Neural crest cell (in vitro differentiated cells): ENCODE measurements around the gene PIK3CA. TPM values are rescaled to one million over a fixed set of nuclear protein-coding genes. Genes with fewer than 3 reads are reported as not detected.

ENCODE experiments used
- DNase-seq: peaks from one replicate; pipeline ENCODE4 v3.0.0; 2021; ENCODE audit warnings: low read depth, mixed read lengths, low spot score
- H3K27ac Mint-ChIP-seq: one replicate; pipeline ENCODE4 v1.8.0; 2021; ENCODE audit warnings: mild to moderate bottlenecking, mixed read lengths; ENCODE audit not compliant: unreplicated experiment
- H3K27me3 Mint-ChIP-seq: 2 replicates; pipeline ENCODE4 v1.8.0; 2021; ENCODE audit warnings: low read depth, mild to moderate bottlenecking, mixed read lengths
- H3K36me3 Mint-ChIP-seq: 2 replicates; pipeline ENCODE4 v1.8.0; 2021; ENCODE audit warnings: low read depth, mild to moderate bottlenecking, mixed read lengths
- H3K4me1 Mint-ChIP-seq: 2 replicates; pipeline ENCODE4 v1.8.0; 2021; ENCODE audit warnings: mixed read lengths
- H3K4me3 Mint-ChIP-seq: one replicate; pipeline ENCODE4 v1.8.0; 2021; ENCODE audit warnings: mild to moderate bottlenecking, mixed read lengths
- H3K9me3 Mint-ChIP-seq: 2 replicates; pipeline ENCODE4 v1.8.0; 2021; ENCODE audit warnings: mixed read lengths
- CTCF ChIP-seq: fragments of 200-600 bp; sonication (generic); conservative IDR thresholded peaks from 2 replicates; pipeline ENCODE4 v1.5.0; 2021; ENCODE audit warnings: antibody characterized with exemption, mild to moderate bottlenecking
- total RNA-seq: library from RNA; stranded (reverse); gene quantifications from 2 replicates; pipeline ENCODE4 v1.2.1, GENCODE V29; 2021

The PIK3CA gene
- total RNA-seq, 1 donor from 2014 or later, result 14.1 TPM

DNA sequence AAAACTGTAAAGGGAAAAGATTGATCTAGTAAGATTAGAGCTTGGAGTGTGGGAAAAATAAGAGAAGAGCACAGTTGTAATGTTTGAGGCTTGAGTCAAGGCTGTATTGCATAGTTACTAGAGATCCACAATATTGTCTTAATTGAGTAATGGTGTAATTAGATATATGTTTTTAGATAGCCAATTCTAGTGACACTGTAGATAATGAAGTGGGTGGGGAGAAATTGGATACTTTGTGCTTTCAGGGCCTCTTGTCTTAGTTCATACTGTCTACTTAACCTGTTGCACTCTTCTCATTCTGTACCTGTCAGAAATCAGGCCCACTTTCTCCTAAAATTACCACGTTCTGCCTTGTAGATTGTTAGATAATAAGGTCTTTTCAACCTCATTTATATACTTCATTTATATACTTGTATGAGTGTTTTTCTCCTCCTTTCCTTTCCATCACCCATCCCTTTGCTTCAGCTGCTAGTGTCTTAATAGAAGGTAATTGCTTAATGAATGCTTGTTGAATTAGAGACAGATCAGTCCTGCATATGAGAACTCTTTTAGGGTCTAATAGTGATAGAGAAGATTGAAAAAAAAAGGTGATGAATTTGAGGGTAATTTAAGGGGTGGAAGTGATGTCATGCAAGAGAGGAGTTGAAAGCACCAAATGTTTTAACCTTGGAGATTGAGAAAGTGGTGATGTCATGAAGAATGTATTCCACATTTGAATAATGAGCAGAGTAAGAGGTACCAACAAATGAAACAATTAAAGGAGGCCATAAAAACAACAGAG is 32.0 kb downstream of the PIK3CA start:
- Mint-ChIP-seq H3K4me1 (peaks cover 11% of the 10 kb centered on the region), H3K4me3 (no peak overlapping the region), H3K27me3 (no peaks in the 10 kb centered on the region), H3K9me3 (no peaks in the 10 kb centered on the region), H3K36me3 (no peaks in the 10 kb centered on the region), H3K27ac (no peak overlapping the region)
- no peak for TF ChIP-seq CTCF
- no peak for DNase-seq

GRCh38 chr3:179181021-179181472 is 32.9 kb downstream of the PIK3CA start:
- DNase-seq, result no peak
- H3K4me1 Mint-ChIP-seq, result peaks cover 6% of the 10 kb centered on the region
- no peak for TF ChIP-seq CTCF
- no peak overlapping the region for H3K27ac Mint-ChIP-seq
- H3K4me3 Mint-ChIP-seq, result no peak overlapping the region
- no peaks in the 10 kb centered on the region for H3K36me3 Mint-ChIP-seq
- H3K27me3 Mint-ChIP-seq, result no peaks in the 10 kb centered on the region
- no peaks in the 10 kb centered on the region for H3K9me3 Mint-ChIP-seq

DNA sequence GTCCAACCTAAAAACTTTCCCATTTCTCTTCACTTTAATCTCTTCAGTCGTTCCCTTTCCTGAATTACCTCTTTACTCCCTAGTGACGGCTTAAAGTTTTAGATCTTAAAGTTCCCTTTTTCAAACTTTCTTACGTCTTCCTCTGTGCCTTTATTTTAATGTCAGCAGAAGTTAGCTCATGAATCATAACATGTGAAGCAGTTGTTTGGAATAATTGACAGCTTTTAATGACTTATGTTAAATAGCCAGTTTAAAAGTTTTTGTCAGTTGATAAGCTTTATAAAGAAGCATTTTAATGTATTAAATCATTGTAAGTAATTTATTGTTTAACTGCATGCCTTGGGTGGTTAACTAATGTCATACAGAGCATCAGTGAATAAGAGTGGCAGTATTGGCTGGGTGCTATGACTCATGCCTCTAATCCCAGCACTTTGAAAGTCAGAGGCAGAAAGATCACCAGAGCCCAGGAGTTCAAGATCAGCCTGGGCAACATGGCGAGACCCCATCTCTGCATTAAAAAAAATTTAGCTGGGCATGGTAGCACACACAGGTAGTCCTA is 33.9 kb downstream of the PIK3CA start:
- no peaks in the 10 kb centered on the region for H3K9me3 Mint-ChIP-seq
- no peak for DNase-seq
- H3K4me3 Mint-ChIP-seq, result no peak overlapping the region
- no peaks in the 10 kb centered on the region for H3K27me3 Mint-ChIP-seq
- TF ChIP-seq CTCF, result no peak
- no peak overlapping the region for H3K27ac Mint-ChIP-seq
- H3K4me1 Mint-ChIP-seq, result peaks cover 8% of the 10 kb centered on the region
- H3K36me3 Mint-ChIP-seq, result no peaks in the 10 kb centered on the region

DNA sequence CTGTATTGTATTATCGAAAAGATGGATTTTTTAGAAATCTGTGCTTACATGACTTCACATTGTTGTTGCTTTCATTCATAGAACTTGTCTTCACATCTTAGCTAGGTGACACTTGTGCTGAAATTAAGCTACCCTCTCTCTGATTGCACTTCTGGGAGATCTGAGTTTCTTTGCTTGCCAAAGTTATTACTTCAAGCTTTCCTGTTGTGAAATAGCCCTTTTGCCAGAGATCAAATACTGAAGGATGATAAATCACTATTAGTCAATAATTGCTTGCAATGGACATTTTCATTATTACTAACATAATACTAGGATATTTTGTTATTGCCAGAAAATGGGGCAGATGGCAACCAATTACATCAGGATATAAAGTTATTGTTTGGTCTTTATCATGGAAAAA is 34.7 kb downstream of the PIK3CA start:
- DNase-seq, result no peak
- no peaks in the 10 kb centered on the region for H3K36me3 Mint-ChIP-seq
- no peaks in the 10 kb centered on the region for H3K9me3 Mint-ChIP-seq
- H3K27me3 Mint-ChIP-seq, result no peaks in the 10 kb centered on the region
- H3K4me3 Mint-ChIP-seq, result no peak overlapping the region
- H3K4me1 Mint-ChIP-seq, result peaks cover 8% of the 10 kb centered on the region
- no peak overlapping the region for H3K27ac Mint-ChIP-seq
- TF ChIP-seq CTCF, result no peak

GRCh38 chr3:179184826-179185225 is 36.7 kb downstream of the PIK3CA start:
- Mint-ChIP-seq H3K4me1 (peaks cover 8% of the 10 kb centered on the region), H3K9me3 (no peaks in the 10 kb centered on the region), H3K36me3 (no peaks in the 10 kb centered on the region), H3K27ac (no peak overlapping the region), H3K4me3 (no peak overlapping the region), H3K27me3 (no peaks in the 10 kb centered on the region)
- no peak for DNase-seq
- TF ChIP-seq CTCF, result no peak
